Mesenteric fat pad (tissue), 1 donor: ENCODE results near the gene CD300C. TPM values are rescaled to one million over a fixed set of nuclear protein-coding genes. Genes with fewer than 3 reads are reported as not detected.
"Not testable (repeated sequence)": the region's sequence is repeated elsewhere in the genome, so short reads cannot be mapped to it uniquely, and the experiment has no call there.

Experiments
- DNase-seq: peaks from one replicate; pipeline ENCODE4 v3.0.0-alpha.2; 2020; ENCODE audit warnings: low spot score
- total RNA-seq: library from RNA; stranded (reverse); fragmentation: NEBNext Ultra II Directional; extraction: Animal tissue kit (Norgen Biotek cat#: 25700); gene quantifications from one replicate; pipeline ENCODE4 v1.2.1, GENCODE V29; 2021
- donor health status: DM: yes; HTN: yes; CAD: no.

CD300C gene
- total RNA-seq, 1 donor from 2014 or later = 4.1 TPM

DNA sequence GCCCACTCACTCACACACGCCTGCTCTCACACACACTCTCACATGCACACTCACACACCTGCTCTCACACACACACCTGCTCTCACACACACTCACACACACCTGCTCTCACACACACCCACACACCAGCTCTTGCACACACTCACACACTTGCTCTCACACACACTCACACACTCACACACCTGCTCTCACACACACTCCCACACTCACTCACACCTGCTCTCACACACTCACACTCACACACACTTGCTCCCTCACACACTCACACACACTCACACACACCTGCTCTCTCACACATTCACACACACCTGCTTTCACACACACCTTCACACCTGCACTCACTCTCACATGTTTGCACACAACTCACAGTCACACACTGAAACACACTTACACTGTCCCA is 17.4 kb upstream of the CD300C start:
- no peak for DNase-seq

DNA sequence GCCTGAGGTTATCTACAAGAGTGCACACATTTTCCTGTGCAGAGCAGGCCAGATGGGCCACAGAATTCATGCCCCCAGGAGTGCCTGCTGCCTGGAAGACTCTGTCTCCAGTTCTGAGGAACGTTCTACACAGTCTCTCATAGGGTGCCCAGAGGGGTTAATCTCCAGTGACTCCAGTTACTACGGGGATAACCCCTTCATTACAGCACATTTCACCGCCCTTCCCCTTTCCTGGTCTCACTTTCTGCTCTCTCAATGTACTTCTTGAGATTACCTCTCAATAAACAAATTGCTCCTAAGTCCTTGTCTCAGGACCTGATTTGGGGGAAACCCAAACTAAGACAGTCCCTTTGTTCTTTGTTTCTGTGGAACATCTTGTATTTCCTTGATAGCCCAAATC is 15.7 kb upstream of the CD300C start:
- DNase-seq = no peak

DNA sequence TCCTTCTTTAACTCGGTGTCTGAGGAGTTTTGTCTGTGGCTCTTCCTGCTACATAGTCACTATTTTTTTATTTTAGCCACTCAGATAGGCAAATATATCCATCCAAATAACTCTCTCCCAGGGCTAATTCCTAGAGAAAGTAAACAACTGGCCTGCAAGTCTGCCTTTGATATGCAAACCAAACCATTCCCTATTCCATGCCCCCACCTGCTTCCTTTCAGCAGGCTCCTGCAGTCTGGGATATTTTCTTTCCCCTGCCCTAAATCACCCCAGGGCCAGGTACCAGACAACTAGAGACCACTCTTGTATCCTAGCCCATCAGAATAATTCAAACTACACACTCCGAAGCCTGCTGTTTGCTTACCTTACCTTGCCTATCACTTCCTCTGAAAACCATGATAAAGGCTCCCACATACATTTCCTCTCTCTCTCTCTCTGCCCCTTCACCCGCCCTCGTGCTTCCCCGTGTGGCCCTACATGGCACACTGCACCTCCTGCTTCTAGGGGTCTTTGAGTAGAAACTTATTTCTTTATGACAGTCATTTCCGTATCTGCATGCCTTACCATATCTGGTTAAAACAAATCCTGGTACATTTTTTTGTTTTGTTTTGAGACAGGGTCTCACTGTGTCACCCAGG is 13.1 kb upstream of the CD300C start:
- DNase-seq = no peak

DNA sequence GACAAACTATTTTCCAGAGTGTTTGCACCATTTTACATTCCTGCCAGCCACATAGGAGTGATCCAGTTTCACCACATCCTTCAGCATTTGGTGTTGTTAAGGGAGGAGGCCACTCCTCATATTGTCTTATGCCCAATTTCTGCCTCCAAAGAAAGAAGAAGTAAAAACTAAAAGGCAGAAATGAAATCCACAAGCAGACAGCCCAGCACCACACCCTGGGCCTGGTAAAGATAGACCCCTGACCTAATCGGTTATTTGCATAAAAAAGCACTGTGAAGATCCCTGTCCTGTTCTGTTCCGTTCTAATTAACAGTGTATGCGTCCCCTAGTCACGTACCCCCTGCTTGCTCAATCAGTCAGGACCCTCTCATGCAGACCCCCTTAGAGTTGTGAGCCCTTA is 12.5 kb upstream of the CD300C start:
- DNase-seq = not testable (repeated sequence)

DNA sequence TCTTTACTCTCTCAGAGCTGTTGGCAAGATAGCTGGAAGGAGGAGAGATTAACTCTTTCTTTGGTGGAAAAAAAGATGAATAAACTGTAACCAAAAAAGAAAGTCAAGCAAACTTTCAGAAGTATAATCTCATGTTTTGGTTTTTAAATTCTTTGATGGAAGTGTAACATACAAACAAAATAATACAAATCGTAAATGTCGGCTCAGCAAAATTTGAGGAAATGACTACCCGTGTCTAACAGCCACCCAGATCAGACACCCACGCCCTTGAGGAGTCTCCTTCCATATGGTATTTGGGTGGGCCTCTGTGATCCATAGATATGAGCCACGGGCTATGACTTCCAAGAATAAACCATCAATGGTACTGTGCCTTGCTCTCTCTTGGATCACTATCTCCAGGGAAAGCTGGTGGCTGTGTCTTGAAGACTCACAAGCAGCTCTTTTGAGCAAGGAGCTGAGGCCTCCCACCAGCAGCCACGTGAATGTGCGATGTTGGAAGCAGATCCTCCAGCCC is 9.6 kb upstream of the CD300C start:
- no peak for DNase-seq

DNA sequence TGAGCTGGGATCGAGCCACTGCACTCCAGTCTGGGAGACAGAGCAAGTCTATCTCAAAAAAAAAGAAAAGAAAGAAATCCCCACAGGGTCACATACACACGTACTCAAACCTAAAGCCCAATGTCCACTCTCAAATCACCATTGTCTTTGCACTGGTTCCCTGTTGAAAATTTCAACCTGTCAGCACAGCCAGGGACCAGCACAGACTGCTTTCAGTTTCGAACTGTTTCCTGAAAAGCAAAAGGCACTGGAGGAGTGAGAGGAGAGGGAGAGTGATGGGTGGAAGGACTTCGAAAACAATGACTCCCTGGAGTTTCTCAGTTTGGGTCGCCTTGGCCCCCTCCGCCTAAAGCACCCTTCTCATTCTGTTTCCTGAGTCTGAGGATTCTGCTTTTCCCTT is 9.0 kb upstream of the CD300C start:
- no peak for DNase-seq

DNA sequence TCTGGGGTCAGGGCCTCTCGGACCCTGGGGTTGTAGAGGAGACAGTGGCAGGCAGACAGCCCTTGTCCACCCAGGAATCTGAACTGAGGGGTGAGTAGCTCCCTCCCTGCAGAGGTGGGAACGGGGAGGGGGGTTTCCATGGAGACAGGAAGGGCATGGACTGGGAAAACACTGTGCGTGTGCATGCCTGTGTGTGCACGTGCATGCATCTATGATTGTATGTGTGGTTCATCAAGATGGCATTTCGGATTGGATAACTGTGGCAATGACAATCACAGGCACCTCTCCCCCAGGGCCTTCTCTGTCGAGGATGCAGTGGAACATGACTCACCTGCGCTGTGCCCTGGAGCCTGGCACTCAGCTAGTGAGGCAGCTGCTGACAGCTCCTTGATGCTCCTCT is 6.1 kb upstream of the CD300C start:
- no peak for DNase-seq

DNA sequence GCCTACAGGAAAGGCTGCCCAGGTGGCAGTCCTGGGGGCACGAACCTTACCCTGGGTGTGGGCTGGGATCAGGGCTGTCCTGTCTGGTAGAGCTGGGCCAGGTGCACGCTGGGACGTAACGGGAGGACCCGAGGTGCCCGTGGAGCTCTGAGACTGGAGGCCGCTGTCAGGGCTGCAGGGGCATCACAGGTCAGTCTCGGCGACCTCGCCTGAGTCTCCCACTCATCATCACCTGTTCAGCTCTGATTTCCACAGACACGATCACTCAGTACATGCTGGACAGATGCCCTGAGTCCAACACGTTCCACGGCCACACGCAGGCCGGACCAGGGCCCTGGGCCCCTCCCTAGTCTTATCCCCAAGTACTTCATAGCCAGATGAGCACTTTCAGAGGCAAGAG is 4.7 kb upstream of the CD300C start:
- DNase-seq = no peak

DNA sequence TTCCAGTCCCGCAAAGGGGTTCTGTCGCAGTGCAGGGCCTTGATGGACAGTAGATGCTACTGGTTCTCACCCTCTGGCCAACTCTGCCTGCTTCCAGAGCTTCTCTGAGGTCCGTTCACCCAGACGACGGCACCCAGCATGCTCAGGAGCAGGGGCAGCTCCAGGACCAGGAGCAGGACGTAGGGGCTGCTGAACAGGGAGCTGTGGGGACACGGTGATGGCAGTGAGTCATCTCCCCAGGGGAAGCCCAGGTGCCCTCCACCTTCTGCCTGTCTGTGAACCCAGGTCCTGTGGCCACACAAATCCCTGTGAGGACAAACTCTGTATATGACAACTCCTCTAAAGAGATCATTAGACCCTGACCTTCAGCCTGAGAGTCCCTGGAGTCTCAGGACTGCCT is 3.4 kb upstream of the CD300C start:
- no peak for DNase-seq

DNA sequence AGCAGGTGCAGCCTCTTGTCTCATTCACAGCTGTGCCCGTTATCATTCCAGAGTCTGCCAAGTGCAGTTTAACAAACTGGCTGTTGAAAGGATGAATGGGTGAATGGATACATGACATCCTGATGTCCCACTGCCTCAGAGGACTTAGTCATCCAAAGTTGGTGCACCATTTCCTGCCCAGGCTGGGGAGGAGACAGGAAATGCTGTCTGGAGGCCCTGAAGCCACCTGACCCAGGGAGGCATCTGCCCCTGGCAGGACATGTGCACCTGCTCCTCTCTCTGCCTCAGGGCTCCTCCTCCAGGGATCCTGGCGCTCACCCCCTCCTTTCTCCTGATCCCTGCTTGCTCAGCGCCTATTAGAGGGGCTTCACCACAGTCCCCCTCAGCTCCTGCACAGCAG is 1.8 kb upstream of the CD300C start:
- no peak for DNase-seq

DNA sequence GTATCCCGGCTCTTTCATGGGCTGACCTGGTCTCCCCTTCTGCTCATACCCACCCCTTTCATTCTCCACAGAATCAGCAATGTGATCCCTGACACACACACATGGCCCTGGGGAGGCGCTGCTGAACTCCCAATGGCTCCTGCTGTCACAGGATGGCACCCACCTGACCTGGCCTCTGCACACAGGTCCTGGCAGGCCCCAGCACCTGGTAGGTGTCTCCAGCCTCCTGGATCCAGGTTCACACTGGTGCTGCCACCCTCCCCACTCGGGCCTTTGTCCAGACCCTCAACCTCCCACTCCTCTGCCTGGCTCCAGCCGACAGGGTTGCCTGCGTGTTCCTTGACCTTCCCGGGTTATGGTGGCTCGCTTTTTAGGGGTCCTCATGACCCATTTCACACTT is 1.3 kb upstream of the CD300C start:
- no peak for DNase-seq

DNA sequence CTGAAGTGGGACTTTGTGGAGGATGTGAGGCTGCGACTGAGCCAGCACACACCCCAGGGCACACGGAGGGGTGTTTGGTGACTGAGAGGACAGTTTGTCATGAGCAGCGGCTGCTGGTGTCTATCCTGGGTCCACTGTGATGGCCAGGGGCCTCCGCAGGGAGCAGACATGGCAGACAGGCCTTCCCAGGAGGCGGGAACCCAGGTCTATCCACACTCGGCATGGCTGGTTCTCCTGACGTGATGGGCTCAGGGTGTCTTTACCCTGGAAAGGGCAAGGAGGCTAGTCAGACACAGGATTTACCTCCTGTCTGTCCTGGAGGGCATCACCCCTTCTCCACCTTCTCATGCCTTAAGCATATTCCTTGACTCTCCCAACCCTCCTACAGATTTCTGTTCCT is 671 bp upstream of the CD300C start:
- no peak for DNase-seq

DNA sequence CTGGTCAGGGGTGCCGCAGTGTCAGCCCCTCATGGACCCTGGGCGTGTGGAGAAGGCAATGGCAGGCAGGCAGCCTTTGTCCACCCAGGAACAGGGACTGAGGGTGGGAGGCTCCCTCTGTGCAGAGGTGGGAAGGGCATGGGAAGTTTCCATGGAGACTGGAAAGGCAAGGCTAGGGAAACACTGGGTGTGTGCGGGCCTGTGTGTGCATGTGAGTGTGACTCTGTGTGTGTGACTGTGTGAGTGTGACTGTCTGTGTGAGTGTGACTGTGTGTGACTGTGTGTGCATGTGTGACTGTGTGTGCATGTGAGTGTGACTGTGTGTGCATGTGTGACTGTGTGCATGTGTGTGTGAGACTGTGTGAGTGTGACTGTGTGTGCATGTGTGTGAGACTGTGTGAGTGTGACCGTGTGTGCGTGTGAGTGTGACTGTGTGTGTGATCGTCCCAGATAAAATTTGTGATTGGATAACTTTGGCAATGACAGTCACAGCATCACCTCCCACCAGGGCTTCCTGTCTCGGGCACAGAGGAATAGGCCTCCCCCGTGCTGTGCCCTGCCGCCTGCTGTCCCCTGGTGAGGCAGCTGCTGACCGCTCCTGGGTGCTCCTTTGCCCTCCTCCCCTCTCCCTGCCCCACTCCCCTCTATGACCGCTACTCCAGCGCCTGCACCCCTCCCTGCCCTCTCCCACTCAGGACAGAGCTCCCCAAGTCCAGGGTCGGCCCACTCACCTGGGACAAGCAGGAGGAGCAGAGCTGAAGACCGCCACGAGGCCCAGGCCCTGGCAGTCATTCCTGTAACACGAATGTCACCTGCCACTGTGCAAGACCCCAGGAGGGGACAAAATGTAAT is 698 bp downstream of the CD300C start:
- DNase-seq = no peak

DNA sequence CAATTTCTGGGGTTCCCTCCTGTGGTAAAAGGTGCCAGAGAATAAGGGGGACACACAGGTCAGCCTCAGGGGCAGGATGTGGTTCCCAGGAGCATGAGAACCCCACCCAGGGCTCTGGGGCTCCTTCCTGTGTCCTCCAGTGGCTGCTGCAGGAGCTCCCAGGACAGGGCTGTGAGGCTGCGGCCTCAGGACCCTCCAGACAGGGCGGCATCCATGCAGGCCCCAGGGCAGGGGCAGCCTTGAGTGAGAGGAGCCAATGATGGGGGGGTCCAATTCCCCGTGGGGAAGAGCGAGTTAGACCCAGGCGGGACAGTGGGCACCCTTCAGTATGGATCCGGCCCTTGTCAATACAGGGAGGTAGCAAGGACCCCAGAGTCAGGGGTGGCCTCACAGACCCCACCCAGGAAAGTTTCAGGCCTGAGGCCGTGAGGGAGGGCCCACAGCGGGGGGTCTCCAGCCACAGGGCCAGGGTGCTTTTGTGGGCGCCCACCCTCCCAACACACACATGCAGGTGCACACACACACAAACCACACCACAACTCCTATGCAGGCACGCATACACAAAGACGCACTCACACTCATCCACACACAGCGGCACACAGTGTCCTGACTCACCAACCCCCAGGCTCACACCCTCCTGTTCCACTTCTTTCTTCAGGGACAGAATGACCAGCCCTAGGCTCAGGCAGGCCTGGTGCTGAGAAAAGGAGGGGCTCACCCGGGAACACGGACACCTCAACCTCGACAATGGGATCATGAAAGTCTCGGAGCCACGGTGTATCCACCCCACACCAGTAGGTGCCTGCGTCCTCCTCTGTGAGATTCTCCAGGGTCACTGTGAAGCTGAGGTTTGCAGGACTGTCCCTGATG is 1.8 kb downstream of the CD300C start:
- DNase-seq = no peak

DNA sequence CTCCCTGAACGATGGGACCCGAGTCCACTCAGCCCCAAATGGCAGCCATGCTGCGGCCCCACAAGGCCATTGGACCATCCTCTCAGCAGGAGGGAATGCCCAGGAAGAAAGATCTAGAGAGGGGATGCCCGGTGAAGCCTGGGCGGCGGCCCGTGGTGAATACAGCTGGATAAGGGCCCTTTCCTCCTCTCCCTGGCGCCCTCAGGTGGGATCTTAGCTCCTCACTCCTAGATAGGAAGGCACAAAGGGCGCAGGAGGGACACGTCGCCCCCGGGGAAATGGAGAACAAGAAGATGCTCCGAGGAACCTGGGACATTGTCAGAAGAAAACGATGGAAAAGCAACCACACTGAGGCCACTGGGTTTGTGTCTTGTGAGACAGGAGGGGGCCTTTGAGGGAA is 2.5 kb downstream of the CD300C start:
- DNase-seq = no peak

DNA sequence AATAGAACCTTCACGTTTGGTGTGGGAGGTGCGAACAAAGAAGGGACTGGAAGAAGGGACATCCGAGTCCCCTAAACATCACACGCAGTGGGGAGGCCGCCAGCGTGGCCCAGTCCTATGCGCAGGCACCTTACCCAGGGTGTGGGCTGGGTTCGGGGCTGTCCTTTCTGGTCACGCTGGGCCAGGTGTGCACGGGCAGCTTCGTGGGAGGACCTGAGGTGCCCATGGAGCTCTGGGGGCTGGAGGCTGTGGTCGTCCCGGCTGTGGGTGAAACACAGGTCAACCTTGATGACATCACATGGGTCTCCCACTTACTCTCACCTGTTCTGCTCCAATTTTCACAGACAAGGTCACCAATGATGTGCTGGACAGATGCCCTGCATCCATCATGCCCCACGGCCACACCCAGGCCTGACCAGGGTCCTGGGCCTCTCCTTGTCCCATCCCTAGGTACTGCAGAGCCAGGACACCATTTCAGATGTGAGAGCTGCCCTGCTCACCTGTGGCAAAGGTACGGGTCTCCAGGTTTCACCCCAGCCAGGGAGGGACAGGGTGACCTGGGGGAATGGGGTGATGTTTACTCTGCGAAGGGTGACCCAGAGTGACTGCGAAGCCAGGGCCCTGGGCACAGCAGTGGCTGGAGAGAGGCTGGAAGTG is 3.1 kb downstream of the CD300C start:
- no peak for DNase-seq

DNA sequence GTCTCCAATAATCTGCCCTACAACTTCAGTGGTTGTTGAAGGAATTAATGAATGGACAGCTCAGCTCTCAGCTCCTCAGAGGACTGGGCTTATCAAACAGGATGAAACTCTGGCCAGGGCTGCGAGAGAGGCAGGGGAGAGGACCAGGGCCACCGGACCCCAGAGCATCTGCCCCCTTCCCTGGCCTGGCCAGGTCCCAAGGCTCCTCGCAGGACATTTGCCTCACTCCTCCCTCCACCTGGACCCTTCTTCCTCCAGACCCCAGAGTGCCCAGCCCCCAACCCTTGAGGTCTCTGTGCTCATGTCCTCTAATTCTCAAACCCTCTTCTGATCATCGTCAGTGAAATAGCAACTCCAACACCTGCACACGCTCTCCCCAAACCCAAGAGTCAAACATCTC is 3.7 kb downstream of the CD300C start:
- no peak for DNase-seq

DNA sequence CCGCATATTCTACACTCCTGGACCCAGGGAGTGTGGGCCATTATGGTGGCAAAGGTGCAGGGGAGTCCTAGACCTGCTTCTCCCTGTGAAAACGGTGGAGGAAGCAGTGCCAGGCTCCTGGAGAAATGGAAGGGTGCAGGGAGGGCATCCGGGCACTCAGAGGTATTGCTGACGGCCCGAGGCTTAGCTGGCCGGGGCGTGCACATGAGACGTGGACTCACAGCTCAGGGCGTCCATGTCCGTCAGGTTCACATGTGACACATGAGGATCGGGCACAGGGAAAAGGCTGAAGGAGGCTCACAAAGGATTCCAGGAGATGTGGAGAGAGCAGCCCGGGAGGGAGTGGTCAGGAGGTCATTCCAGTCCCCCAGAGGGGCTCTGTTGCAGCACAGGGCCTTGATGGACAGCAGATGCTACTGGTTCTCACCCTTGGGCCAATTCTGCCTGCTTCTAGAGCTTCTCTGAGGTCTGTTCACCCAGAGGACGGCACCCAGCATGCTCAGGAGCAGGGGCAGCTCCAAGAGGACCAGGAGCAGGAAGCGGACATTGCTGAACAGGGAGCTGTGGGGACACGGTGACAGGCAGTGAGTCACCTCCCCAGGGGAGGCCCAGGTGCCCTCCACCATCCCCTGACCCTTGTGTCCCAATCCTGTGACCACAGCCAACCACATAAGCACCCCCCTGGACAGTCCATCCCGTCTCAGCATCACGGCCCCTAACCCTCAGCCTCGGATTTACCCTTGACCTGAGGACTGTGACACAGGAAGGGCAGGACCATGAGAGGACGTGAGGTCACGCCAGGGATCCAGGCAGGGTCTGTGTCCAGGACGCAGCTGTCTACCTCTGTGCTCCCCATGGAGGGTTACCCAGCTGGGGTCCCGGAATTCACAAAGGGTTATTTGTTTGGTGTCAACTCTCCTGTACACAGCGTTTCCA is 4.5 kb downstream of the CD300C start:
- DNase-seq = no peak

DNA sequence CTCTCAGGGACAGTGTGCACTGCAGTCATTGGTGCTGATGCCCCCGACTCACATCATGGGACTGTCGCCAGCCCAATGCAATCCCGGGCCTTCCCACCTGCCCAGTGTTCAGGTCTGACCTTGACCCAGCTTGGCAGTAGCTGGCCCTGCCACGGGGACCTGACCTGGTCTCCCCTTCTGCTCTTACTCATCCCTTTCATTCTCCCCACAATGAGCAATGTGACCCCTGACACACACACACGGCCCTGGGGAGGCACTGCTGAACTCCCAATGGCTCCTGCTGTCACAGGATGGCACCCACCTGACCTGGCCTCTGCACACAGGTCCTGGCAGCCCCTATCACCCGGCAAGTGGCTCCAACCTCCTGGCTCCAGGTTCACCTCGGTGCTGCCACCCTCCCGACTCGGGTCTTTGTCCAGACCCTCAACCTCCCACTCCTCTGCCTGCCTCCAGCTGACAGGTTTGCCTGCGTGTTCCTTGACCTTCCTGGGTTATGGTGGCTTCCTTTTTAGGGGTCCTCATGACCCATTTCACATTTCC is 6.6 kb downstream of the CD300C start:
- DNase-seq = no peak

DNA sequence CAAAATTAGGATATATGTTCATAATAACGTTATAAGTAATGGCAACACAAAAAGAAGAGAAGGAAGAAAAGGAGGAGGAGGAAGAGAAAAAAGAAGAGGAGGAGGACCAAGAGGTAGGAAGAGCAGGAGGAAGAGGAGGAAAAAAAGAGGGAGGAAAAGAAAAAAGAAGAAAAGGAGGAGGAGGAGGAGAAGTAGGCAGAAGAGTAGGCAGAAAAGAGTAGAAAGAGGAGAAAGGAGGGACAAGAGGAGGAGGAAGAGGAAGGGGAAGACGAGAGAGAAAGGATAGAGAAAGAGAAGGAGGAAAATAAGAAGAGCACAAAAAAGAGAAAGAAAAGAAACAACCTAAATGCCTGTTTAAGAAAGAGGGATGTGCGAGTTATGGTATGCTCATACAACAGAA is 9.0 kb downstream of the CD300C start:
- no peak for DNase-seq
